Prostate gland (tissue), 2 donors: ENCODE data around the gene PEF1. TPM values are rescaled to one million over a fixed set of nuclear protein-coding genes. Genes with fewer than 3 reads are reported as not detected.

ENCODE experiments used
- DNase-seq: peaks from one replicate; pipeline ENCODE4 v3.0.0-alpha.2; 2019; ENCODE audit warnings: low spot score
- H3K27ac ChIP-seq, 2 donors: fragments of 200-600 bp; sonication (generic); 2 replicates each; pipeline ENCODE4 v1.5.1; 2017 to 2019
- H3K27me3 ChIP-seq: fragments of 200-600 bp; sonication (generic); replicated peaks from 2 replicates; pipeline ENCODE4 v1.5.1; 2019; ENCODE audit not compliant: insufficient read depth
- H3K36me3 ChIP-seq, 2 donors: fragments of 200-600 bp; sonication (generic); 1 replicate in 1 of 2; 2 replicates in 1 of 2; pipeline versions ENCODE4 v1.5.1 to v1.8.1; 2017 to 2019
- H3K4me1 ChIP-seq: fragments of 200-600 bp; sonication (generic); replicated peaks from 2 replicates; pipeline ENCODE4 v1.5.1; 2019
- H3K4me3 ChIP-seq, 2 donors: fragments of 200-600 bp; sonication (generic); 2 replicates each; pipeline ENCODE4 v1.5.1; 2017 to 2019
- H3K9me3 ChIP-seq: fragments of 200-600 bp; sonication (generic); 2 replicates; pipeline ENCODE4 v1.5.1; 2017
- POLR2A ChIP-seq: fragments of 450-650 bp; IDR thresholded peaks from one replicate; pipeline ENCODE4 v1.6.1; 2016; ENCODE audit warnings: antibody characterized with exemption, mild to moderate bottlenecking
- POLR2AphosphoS5 ChIP-seq: sonication (generic); formaldehyde crosslinking; IDR thresholded peaks from one replicate; pipeline ENCODE4 v1.6.1; 2017; ENCODE audit warnings: antibody characterized with exemption
- WGBS: methylation state at CpG from one replicate; pipeline ENCODE4 v1.1.5; 2018; 5-methylcytosine and 5-hydroxymethylcytosine counted together
- intact Hi-C: fragments of 100-400 bp; cut with DNase I; formaldehyde crosslinking; loops from one replicate; pipeline ENCODE4 v1.14.2; 2022
- total RNA-seq, 2 donors: library from RNA; depleted of rRNA; stranded (reverse); fragments of >200 nt; gene quantifications; one replicate each; pipeline ENCODE4 v1.1.0, GENCODE V29; 2016
- TF ChIP-seq, protein P1 (sequence below), 4 experiments: fragments of 200-600 bp in 2 of 4; fragments of 450-650 bp in 2 of 4; sonication (generic) in 2 of 4; IDR thresholded peaks; 1 replicate in 3 of 4; 2 replicates in 1 of 4; pipeline ENCODE4 v1.5.1; 2016 to 2019; ENCODE audit warnings: antibody characterized with exemption in 4 of 4, mild to moderate bottlenecking in 2 of 4, moderate library complexity in 2 of 4

Gene PEF1
- total RNA-seq, 2 donors from 2014 or later: 83.1 to 99.5 TPM

DNA sequence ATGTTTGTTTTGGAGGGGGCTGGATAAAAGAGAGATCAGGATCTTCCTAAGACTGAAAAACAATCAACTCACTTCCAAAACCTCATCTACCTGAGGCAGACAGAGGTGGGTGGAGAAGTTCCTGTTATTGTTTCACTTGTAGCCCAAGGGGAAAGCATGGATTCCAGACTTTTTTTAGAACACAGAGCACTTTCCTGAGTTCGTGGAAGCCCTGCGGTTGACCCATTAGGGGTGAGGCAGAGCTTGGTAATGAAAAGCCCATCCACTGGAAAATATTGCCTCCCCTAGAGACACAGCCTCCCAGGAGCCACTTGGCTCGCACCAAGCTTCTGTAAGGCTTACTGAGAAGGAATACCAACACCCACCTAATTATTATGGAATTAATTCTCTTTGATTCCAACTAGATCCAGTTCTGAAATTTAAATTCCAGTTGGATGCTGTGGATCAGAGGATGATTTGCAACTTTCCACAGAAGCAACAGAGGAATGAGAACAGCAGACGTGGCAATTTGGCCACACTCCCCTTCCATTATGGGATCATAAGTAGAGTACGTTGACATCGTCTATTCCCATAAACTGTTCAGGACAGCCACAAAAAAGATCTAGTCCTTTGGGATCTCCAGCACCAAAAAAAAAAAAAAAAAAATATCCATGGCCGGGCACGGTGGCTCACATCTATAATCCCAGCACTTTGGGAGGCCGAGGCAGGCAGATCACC is 4.1 kb upstream of the PEF1 start:
- WGBS: 53% methylated on average over 9 of the region's 9 CpGs
- no peak for TF ChIP-seq POLR2A
- TF ChIP-seq POLR2AphosphoS5: no peak
- TF ChIP-seq, protein P1, sequence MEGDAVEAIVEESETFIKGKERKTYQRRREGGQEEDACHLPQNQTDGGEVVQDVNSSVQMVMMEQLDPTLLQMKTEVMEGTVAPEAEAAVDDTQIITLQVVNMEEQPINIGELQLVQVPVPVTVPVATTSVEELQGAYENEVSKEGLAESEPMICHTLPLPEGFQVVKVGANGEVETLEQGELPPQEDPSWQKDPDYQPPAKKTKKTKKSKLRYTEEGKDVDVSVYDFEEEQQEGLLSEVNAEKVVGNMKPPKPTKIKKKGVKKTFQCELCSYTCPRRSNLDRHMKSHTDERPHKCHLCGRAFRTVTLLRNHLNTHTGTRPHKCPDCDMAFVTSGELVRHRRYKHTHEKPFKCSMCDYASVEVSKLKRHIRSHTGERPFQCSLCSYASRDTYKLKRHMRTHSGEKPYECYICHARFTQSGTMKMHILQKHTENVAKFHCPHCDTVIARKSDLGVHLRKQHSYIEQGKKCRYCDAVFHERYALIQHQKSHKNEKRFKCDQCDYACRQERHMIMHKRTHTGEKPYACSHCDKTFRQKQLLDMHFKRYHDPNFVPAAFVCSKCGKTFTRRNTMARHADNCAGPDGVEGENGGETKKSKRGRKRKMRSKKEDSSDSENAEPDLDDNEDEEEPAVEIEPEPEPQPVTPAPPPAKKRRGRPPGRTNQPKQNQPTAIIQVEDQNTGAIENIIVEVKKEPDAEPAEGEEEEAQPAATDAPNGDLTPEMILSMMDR (IDR thresholded peaks at IDR 0.05): no peak
- Histone ChIP-seq H3K9me3 (no peaks in the 10 kb centered on the region), H3K27me3 (no peaks in the 10 kb centered on the region), H3K4me1 (no peaks in the 10 kb centered on the region), H3K4me3 (no peak overlapping the region), H3K36me3 (no peaks in the 10 kb centered on the region), H3K27ac (peak overlapping the region in 1 of 2 donors; percentile 26)
- intact Hi-C loops: no loop called here
- no peak for DNase-seq

DNA sequence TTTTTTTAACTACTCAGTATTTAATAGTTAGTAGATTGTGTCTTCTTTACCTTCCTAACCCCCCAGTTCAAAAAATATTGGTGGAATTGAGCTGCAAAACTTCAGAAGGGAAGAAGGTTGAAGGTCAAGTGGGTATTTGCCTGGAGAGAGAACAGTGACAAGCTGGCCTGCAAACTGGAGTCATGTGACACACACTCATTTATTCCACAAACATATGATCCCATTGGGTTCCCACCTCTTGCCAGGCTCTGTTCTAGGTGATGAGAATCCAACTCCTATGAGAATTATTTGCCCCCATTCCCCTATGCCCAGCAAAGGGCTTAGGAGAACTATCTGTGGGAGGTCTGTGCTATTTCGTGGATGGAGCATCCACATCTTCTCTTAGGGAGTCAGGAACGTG is 3.5 kb upstream of the PEF1 start:
- H3K27me3 ChIP-seq: no peaks in the 10 kb centered on the region
- no peaks in the 10 kb centered on the region for H3K36me3 ChIP-seq
- H3K4me3 ChIP-seq: no peak overlapping the region
- no peaks in the 10 kb centered on the region for H3K9me3 ChIP-seq
- H3K27ac ChIP-seq: peak overlapping the region in 1 of 2 donors; percentile 26
- DNase-seq: no peak
- TF ChIP-seq POLR2A (no peak), POLR2AphosphoS5 (no peak)
- TF ChIP-seq, protein P1 (IDR thresholded peaks at IDR 0.05): no peak
- intact Hi-C loops: no loop called here
- no peaks in the 10 kb centered on the region for H3K4me1 ChIP-seq
- 35% methylated on average over 2 of the region's 2 CpGs for WGBS

DNA sequence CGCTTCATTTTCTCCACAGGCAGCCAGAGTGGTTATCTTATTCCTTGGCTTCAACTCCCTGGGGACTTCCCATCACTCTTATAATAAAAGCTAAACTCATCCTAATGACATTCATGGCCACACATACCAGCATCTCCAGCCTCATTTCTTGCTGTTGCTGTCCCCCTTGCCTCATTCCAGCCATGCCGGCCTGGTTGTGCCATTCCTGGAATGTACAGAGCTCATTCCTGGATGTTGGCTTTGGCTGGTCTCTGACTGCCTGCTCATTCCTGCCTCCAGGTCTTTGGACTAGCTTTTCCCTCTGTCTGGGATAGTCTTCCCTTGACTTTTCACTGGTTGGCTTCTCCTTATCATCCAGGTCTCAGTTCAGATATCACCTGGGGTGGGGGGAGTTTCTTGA is 2.4 kb upstream of the PEF1 start:
- DNase-seq: no peak

DNA sequence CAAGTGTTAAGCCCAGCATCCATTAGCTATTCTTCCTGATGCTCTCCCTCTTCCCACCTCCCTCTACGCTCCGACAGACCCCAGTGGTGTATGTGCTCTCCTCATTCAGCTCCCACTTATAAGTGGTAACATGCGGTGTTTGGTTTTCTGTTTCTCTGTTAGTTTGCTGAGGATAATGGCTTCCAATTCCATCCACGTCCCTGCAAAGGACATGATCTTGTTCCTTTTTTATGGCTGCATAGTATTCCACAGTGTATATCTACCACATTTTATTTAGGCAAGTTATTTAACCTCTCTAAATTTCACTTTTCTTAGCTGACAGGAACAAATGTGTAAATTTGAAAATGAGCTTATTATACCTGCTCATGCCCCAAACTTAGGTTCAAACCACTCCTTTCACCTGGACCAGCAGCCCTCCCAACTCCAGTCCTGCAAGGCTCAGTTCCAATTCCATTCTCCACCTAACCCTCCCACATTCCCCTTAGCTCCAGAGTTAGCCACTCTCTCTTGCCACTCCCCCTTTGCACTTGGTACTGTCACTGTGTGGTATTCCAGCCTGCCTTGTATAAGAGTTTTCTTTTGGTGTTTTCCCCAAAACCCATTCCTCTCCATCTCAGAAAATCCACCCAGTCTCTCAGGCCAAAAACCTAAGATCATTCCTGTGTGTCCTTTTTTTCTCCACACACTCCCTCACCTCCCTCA is 1.7 kb upstream of the PEF1 start:
- 97% methylated on average over 4 of the region's 4 CpGs for WGBS
- H3K27me3 ChIP-seq: no peaks in the 10 kb centered on the region
- no peaks in the 10 kb centered on the region for H3K36me3 ChIP-seq
- TF ChIP-seq, protein P1 (IDR thresholded peaks at IDR 0.05): no peak
- TF ChIP-seq POLR2A (no peak), POLR2AphosphoS5 (no peak)
- intact Hi-C loops: no loop called here
- DNase-seq: no peak
- H3K27ac ChIP-seq: no peak overlapping the region
- no peaks in the 10 kb centered on the region for H3K9me3 ChIP-seq
- no peak overlapping the region for H3K4me3 ChIP-seq
- no peaks in the 10 kb centered on the region for H3K4me1 ChIP-seq

More for the DNA sequence above, 2.4 kb upstream of the PEF1 start:
- no peaks in the 10 kb centered on the region for H3K27me3 ChIP-seq
- no peak overlapping the region for H3K4me3 ChIP-seq
- H3K27ac ChIP-seq: no peak overlapping the region
- no peaks in the 10 kb centered on the region for H3K36me3 ChIP-seq
- WGBS: 78% methylated on average over 2 of the region's 2 CpGs
- TF ChIP-seq, protein P1 (IDR thresholded peaks at IDR 0.05): no peak
- TF ChIP-seq POLR2A: no peak
- TF ChIP-seq POLR2AphosphoS5: no peak
- no peaks in the 10 kb centered on the region for H3K4me1 ChIP-seq
- no peaks in the 10 kb centered on the region for H3K9me3 ChIP-seq
- intact Hi-C loops: no loop called here

DNA sequence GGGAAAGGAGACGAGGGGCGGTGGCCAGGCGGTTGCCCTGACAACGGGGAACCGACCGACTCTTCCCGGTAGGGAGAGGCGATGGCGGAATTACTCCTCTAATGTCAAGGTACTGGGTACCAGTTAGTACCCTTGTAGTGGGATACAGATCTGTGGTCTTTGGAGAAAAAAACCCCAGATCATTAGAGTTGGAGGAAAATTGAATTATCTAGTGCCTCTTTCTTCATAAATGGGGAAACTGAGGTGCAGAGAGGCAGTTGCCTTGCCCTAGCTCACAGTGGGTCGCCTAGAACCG is 545 bp upstream of the PEF1 start:
- TF ChIP-seq POLR2A: no peak
- TF ChIP-seq POLR2AphosphoS5: no peak
- TF ChIP-seq, protein P1 (IDR thresholded peaks at IDR 0.05): no peak
- H3K27ac ChIP-seq: peak overlapping the region; percentile 93 to 96
- no peaks in the 10 kb centered on the region for H3K27me3 ChIP-seq
- WGBS: under 1% methylated on average over 11 of the region's 11 CpGs
- no peaks in the 10 kb centered on the region for H3K4me1 ChIP-seq
- intact Hi-C loops: no loop called here
- DNase-seq: no peak
- peak overlapping the region; percentile 93 to 94 for H3K4me3 ChIP-seq
- no peaks in the 10 kb centered on the region for H3K36me3 ChIP-seq
- no peaks in the 10 kb centered on the region for H3K9me3 ChIP-seq
